ENCODE results near the gene IGSF21. TPM values are rescaled to one million over a fixed set of nuclear protein-coding genes. Genes with fewer than 3 reads are reported as not detected.

The IGSF21 gene
- total RNA-seq, 1 experiment from 2014 or later: 5.2 TPM

DNA sequence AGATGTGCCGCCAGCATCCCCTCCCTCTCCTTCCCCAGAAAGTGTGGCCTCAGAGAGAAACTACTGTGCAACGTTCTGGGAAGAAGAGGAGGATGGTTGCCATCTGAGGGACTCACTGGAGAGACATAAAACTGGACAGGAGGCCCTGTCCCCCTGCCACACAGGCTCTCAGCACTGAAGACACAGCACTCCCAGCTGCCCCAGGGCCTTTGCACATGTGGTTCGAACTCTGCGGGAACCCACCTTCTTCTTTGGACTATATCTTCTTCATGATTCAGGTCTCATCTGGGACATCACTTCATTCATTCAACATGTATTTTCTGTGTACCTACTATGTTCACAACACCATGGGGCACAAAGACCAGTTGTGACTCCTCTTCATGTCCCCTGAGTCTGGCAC, 17.4 kb downstream of the IGSF21 start:
- Histone ChIP-seq H4K8ac (replicated peaks; ENCODE audit: insufficient read length, low read depth, low read length) (no peak overlapping the region), H4K91ac (ENCODE audit: insufficient read length, low read depth, low read length) (no peak overlapping the region), H3K9me3 (ENCODE audit: control insufficient read depth, low read depth, low read length) (no peaks in the 10 kb centered on the region), H3K4ac (ENCODE audit: low read depth, low read length) (no peak overlapping the region), H3K27ac (ENCODE audit: insufficient read length, low read depth, low read length) (no peak overlapping the region), H3K14ac (ENCODE audit: insufficient read depth, low read length) (no peak overlapping the region), H4K5ac (ENCODE audit: insufficient read length, low read depth, low read length) (no peak overlapping the region), H2BK5ac (ENCODE audit: insufficient read length, low read length) (no peak overlapping the region), H2AK5ac (ENCODE audit: insufficient read length, low read length) (no peak overlapping the region), H3K23ac (ENCODE audit: insufficient read length, low read depth, low read length) (no peak overlapping the region), H3K56ac (ENCODE audit: insufficient read length, low read depth, low read length) (no peak overlapping the region), H3K79me2 (ENCODE audit: insufficient read depth, low read length) (peaks cover 6% of the 10 kb centered on the region; the same call in 1 of the 2 replicates), H3K79me1 (ENCODE audit: insufficient read depth, low read depth, low read length, poor library complexity, severe bottlenecking) (no peaks in the 10 kb centered on the region), H2BK20ac (ENCODE audit: low read depth, low read length, poor library complexity, severe bottlenecking) (no peak overlapping the region), H3T11ph (ENCODE audit: low read length) (no peak overlapping the region), H3K23me2 (ENCODE audit: insufficient read length, low read depth, low read length, poor library complexity, severe bottlenecking) (no peaks in the 10 kb centered on the region), H3K9ac (ENCODE audit: extremely low read depth, insufficient read length, low read length) (no peak overlapping the region), H2BK120ac (ENCODE audit: low read depth, low read length, poor library complexity, severe bottlenecking) (no peak overlapping the region), H3K18ac (ENCODE audit: insufficient read length, low read depth, low read length) (no peak overlapping the region), H3K4me1 (ENCODE audit: insufficient read depth, low read length) (no peaks in the 10 kb centered on the region; the same call in 1 of the 2 replicates), H2BK15ac (ENCODE audit: low read depth, low read length) (no peak overlapping the region), H3K4me2 (ENCODE audit: insufficient read depth, insufficient read length, low read length) (no peak overlapping the region), H4K20me1 (ENCODE audit: control insufficient read depth, insufficient read depth, insufficient read length) (no peaks in the 10 kb centered on the region), H2BK12ac (ENCODE audit: insufficient read length, low read depth, low read length) (no peak overlapping the region), H2AFZ (ENCODE audit: low read length) (no peak overlapping the region), H3K27me3 (ENCODE audit: insufficient read depth, low read length) (no peaks in the 10 kb centered on the region)
- no peak overlapping the region for H3K4me3 Mint-ChIP-seq
- H3K36me3 Mint-ChIP-seq (ENCODE audit: insufficient read depth in 1 of 3, low read depth in 3 of 3): no peaks in the 10 kb centered on the region; a peak in 3 of 7 replicates
- WGBS (ENCODE audit: extremely low coverage, insufficient read length, low lambda C conversion rate): no CpG with 5 or more reads among the region's 4 CpGs
- H3K9me3 Mint-ChIP-seq: no peaks in the 10 kb centered on the region
- no peak for TF ChIP-seq CTCF (conservative IDR thresholded peaks at IDR 0.05)
- no peak overlapping the region for H3K27ac Mint-ChIP-seq
- H3K4me1 Mint-ChIP-seq: peaks cover 26 to 30% of the 10 kb centered on the region in 2 experiments
- H3K27me3 Mint-ChIP-seq (ENCODE audit: low read depth): peaks cover 4% of the 10 kb centered on the region
- no peak for DNase-seq

Data from H9 (cell line).